Muscle of back (tissue), 13 donors: ENCODE data around the gene OR1E2. TPM values are rescaled to one million over a fixed set of nuclear protein-coding genes. Genes with fewer than 3 reads are reported as not detected.
"Not testable (repeated sequence)": the region's sequence is repeated elsewhere in the genome, so short reads cannot be mapped to it uniquely, and the experiment has no call there.

Source experiments
- DNase-seq, 3 donors: peaks; one replicate each; pipeline versions ENCODE4 v3.0.0 to v3.0.0-alpha.2; 2013
- long read RNA-seq, 9 donors: transcript quantifications; one replicate each; lab custom pipeline, GENCODE V29; 2026
- polyA plus RNA-seq, 10 donors: library from polyadenylated mRNA; unstranded; fragments of 120-200 nt; gene quantifications; one replicate each; pipeline ENCODE4 v1.2.1, GENCODE V29; 2013; ENCODE audit not compliant: insufficient read length in 10 of 10

Gene OR1E2, protein sequence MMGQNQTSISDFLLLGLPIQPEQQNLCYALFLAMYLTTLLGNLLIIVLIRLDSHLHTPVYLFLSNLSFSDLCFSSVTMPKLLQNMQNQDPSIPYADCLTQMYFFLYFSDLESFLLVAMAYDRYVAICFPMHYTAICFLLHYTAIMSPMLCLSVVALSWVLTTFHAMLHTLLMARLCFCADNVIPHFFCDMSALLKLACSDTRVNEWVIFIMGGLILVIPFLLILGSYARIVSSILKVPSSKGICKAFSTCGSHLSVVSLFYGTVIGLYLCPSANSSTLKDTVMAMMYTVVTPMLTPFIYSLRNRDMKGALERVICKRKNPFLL
- not detected for polyA plus RNA-seq
- long read RNA-seq, donor 1: 0 reads
- long read RNA-seq, donor 2: 0 reads
- long read RNA-seq, donor 3: 0 reads
- long read RNA-seq, donor 4: 0 reads
- long read RNA-seq, donor 5: 0 reads
- long read RNA-seq, donor 6: 0 reads
- long read RNA-seq, donor 7: 0 reads
- long read RNA-seq, donor 8: 0 reads
- long read RNA-seq, donor 9: 0 reads

DNA sequence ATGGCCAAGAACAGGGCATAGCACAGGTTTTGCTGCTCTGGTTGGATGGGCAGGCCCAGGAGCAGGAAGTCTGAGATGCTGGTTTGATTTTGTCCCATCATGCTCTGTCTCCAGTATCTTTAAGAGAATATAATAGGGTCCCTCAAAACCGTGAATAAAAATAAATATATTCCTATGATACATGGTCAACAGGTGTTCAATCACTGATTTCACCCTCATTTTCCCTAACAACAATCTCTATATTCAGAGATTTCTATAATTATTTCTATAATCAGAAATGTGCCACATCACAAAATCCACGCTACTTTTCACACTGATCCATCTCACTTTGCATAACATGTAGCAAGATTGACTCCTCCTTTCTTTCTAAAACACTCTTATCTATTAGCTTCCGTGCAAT lies at the start of gene OR1E2:
Gene OR1E2, minus strand, starts transcription at position 101 of the 400 bp plus-strand sequence. Its CDS starts 0 bp downstream, at position 101.
- no peak for DNase-seq

DNA sequence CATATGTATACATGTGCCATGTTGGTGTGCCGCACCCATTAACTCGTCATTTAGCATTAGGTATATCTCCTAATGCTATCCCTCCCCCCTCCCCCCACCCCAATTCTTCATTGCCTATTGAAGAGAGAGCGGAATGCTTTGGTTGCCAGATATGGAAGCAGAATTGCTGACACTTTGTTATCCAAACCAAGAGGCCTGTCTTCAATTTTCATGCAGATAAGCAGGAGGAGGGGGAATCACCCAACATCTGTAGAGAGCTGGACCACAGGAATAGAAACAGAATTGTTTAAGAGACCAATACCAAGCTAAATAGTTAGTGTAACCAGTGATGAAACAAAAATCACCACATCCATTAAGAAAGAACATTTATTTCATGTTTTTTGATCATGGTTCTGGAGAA lies 49.2 kb upstream of the OR1E2 start:
- no peak for DNase-seq

DNA sequence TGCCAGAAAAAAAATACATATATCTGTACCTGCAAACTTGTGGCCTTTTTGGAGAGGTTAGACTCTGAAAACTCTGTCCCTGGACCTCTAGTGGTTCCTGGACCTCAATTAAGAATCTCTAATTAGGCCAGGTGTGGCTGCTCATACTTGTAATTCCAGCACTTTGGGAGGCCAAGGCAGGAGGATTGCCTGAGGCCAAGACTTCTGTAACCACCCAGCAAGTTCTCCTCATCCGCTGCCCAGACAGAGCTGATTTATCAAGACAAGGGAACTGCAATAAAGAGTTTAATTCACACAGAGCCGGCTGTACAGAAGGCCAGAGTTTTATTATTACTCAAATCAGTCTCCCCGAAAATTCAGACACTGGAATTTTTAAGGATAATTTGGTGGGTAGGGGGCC lies 46.3 kb upstream of the OR1E2 start:
- no peak for DNase-seq

DNA sequence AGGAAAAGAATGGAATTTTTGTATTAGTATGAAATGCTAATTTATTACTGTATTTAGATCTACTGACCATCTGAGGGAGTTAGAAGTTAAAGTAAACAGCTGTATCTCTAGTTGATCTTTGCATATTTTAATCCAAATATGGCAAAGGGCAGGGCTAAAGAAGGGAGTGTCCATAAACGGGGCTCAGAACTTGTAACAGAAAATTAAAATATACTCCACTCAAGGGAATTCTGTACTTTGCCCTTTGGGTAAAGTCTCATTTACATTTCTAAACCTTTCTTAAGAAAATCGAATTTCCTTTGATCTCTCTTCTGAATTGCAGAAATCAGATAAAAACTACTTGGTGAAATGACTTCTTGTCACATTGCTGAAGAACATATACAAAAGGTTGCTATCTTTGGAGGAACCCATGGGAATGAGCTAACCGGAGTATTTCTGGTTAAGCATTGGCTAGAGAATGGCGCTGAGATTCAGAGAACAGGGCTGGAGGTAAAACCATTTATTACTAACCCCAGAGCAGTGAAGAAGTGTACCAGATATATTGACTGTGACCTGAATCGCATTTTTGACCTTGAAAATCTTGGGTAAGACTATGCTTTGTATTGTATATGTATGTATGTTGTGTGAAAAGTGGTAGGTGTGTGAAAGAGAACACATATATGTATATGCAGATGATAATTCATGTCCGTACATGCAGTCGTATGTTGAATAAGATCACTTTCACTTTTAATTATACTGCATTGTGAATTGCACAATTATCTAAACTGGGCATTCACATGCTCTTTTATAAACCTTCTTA lies 42.4 kb upstream of the OR1E2 start, which contains the start of gene ASPA:
Gene ASPA, plus strand, starts transcription at position 186 of the 799 bp plus-strand sequence. Its CDS starts 163 bp downstream, at position 349.
- DNase-seq: peak; percentile 23 to 66 (median 24)

DNA sequence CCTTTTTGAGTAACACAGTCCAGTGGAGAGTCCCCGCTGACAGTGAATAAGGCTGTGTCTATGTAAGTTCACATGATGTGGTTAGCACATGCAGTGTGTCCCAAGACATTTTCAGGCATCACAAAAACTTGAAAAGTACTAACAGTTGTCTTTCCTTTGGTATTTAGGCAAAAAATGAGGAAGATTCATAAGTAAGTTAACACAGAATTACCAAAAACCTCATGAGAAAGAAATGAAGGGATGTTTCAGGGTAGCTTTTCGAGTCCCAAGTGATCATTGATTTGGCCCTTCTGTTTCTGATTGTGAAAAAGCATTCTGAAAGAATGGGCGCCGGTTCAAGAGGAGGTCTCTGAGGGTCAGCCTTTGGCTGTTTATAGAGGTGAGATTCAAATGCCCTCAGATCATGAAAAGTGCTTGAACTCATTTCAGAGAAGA lies 41.6 kb upstream of the OR1E2 start:
- peak; percentile 20 to 72 (median 25) for DNase-seq

DNA sequence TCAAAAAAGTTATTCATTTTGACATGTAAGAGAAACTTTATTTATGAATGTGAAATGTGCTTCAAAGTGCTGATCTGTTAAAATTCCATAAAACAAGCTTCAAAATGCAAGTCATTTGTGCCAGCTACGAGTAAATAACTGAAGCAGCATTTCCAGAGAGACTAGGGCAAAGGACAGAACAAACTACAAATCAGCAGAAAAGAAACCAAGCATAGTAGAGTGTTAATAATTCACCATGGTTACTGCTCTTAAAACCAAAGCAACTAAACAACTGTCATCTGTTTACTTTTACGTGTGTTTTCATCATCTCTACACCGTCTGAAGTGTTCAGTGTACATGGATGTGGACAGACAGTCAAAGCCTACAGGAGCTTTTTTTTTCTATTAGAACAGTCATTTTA lies 40.6 kb upstream of the OR1E2 start:
- peak; percentile 10 to 62 (median 24) for DNase-seq

DNA sequence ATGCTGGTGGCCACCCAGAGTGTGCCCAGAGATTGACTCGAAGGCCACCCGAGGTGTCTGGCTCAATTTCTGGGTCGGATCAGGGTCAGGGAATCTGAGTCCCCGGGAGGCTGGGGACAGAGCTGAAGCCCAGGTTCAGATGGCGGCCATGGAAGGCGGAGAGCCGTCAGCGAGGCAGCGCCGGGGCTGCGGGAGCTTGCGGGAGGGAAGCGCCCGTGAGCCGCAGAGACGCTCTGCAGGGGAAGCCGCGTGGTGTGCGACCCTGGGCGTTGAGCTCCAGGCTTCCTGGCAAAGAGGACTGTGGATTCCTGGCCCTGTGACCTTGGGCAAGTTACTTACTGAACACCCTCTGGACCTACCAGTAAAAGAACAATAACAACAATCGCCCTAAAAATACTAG lies 38.5 kb upstream of the OR1E2 start:
- no peak for DNase-seq

DNA sequence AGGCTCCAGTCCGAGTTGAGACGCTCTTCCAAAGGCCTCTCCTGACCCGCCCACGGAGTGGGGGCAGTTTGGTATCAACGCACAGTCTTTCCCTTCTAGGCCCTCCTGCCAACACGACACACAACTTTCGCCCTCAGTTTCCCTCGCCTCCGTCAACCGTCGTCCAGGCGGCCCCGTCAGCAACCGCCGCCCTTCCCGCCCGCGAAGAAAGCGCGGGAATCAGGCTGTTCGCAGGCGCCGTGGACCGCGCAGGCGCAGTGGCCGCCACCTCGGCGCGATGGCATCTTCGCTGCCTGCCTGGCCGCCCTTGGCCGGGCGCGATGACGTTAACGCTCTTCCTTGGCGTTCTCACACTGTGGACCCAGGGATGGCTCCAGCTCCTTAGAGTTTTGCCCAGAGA lies 38.0 kb upstream of the OR1E2 start, which contains the start of gene SPATA22:
Gene SPATA22, minus strand, starts transcription at position 221 of the 400 bp plus-strand sequence. CDS start 2,494 bp downstream, outside the sequence.
- no peak for DNase-seq

DNA sequence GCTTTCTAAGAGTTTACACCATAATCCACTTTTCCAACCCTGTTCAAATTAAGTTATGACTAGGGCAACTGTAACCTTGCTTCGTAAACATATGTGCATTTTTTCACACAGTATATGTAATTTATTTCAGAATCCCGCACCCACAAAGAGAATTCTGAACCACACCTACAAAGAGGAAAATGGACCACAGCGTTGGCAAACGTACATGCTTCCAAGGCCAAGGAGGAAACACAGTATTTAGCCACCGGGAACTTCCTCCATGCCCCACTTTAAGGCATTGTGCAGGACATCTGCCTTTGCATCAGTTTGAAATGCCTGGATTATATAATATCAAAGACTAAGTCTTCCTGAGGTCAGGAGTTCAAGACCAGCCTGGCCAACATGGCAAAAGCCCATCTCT lies 35.9 kb upstream of the OR1E2 start:
- DNase-seq: no peak

DNA sequence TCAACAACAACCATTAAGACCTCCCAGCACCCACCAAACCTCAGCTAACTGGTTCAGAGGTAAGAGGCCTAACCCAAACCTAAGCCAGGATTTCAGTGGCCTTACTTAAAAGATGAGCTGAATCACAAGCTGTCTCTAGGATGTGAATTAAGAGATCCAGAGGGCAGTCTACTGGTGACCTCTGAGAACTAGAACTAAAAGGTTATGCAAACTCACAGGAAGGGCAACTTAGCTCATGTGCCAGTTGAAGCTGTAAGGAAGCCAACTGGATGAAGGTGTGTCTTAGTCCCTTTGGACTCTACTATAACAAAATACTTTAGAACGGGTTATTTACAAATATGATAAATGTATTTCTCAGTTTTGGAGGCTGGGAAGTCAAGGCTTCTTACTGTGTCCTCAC lies 32.7 kb upstream of the OR1E2 start:
- not testable (repeated sequence) for DNase-seq

DNA sequence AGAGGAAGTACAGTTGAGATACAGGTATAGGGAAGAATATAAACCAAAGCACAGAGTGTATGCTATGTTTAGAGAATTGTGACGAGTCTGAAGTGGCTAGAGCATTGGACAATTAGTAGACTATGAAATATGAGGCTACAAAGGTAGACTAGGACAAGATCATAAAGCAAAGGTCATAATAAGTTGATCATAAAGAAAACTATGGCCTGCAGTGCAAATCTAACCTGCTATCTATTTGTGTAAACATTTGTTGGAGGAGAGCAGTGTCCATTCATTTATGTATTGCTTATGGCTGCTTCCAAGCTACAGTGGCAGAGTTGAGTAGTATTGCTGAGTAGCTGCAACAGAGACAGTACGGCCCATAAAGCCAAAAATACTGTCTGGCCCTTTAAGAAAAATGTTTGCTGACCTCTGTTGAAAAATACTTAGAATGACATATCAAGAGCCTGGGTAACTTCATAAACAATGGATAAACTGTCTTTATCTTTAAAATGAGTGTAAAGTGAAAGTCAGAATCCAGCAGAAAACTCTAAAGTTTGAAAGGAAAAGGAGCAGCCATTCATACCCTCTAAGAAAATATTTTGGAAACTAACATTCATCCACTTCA lies 14.5 kb upstream of the OR1E2 start:
- peak in 2 of 3 donors; percentile 0 to 10 for DNase-seq

DNA sequence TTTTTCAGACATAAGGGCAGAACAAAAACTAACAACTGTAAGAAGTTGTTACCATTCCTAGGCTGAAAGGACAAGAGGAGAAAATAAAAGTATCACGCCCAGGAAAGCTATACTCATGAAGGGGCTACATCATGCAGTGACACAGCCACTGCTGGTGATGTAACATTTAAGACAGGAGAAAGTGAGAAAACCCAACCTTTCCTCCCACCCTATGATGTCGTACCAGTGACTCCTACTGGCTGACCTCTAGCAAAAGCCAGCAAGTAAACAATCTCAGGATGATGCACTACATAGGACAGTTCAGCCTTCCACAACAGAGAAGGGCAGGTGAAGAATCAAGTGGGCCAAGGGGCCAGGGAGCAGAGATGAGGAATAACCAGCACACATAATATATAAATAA lies 14.0 kb upstream of the OR1E2 start:
- no peak for DNase-seq

DNA sequence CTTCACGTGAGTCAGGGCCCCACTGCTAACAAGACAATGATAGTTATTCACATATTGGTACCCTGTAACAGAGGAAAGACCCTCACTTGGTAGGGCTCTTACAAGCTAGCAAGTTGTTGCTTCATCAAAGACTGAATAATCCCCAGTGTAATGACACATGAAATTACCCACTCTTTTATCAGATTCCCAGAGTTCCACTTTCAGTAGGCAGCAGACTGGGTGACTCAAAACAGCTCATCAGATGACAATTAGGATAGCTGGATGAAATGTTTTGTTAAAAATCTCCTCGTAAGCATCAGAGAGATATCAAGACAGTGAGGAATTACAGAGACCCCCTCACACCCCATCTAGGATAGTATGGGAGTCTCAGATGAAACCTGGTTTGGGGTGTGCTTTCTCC lies 6.8 kb upstream of the OR1E2 start:
- DNase-seq: no peak

DNA sequence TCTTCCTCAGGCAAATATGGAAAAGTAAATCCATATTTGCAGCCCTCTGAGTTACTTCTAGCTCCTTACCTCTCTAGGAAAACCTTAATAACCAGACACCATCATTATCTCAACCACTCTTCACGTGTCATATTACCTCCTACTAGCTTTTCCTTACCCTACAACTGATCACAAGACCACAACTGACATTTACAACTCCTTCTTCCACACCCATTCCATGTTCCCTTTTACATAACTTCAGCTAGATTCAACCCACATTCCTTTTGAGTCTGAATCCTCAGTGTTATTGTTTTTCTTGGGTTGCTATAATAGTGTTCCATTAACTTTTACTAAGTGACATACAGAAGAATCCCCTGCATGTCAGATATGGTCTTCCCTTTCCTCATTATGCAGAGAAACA lies 4.7 kb upstream of the OR1E2 start:
- DNase-seq: no peak

DNA sequence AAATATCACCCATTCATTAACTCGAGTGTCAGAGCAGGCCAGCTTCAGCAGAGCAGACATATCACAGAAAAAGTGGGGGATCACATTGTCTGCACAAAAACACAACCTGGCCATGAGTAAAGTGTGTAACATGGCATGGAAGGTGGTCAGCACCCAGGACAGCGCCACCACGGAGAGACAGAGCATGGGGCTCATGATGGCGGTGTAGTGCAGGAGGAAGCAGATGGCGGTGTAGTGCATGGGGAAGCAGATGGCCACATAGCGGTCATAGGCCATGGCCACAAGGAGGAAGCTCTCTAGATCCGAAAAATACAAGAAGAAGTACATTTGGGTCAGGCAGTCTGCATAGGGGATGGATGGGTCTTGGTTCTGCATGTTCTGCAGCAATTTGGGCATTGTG lies 426 bp downstream of the OR1E2 start:
- peak in 1 of 3 donors; percentile 5 for DNase-seq

DNA sequence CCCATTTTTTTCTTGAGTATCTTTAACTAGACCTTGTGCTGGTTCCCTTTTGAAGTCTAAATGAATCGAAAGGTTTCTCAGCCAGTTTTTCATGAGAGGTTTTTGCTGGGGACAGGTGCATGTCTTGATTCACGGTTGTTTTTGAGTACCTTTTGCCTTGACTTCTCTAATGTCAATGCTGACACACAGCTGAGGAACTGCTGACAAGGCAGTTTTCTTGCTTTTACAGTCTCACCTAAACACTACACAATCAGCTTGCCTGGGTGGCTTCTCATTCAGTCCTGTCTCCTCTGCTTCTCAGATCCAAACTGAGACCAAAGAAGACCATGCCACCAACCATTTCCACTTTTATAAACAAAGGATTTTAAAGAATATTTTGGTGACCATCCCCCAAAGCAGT lies 15.4 kb downstream of the OR1E2 start:
- DNase-seq: no peak

DNA sequence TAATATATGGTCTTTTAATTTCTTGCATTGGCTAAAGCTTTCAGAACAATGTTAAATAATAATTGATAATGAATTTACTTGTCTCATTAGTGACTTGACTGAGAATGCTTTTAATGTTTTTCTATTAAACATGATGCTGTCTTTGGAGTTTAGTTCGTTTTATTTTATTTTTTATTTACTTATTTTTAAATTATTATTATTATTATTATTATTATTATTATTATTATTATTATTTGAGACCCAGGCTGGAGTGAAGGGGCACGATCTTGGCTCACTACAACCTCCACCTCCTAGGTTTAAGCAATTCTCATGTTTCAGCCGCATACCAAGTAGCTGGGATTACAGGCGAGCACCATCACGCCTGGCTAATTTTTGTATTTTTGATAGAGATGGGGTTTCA lies 18.0 kb downstream of the OR1E2 start:
- DNase-seq: no peak

DNA sequence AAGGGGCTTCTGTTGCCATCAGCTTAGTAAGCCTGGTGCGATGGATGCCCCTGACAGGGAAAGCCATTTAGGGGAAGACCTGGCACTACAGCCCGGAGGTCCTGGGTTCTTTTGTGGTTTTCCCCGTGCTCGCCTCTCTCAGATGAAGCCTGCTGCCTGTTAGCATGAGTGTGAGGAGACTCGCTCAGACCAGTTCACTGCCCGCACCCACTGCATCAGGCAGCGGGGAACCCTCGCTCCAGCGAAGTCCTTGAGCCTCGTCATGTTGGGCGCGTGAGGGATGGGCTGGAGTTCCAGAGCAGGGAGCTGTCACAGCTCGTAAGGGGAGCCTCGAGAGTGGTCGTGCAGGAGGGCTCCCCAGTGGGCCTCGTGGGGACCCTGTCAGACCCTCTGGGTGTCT lies 21.4 kb downstream of the OR1E2 start:
- not testable (repeated sequence) for DNase-seq

DNA sequence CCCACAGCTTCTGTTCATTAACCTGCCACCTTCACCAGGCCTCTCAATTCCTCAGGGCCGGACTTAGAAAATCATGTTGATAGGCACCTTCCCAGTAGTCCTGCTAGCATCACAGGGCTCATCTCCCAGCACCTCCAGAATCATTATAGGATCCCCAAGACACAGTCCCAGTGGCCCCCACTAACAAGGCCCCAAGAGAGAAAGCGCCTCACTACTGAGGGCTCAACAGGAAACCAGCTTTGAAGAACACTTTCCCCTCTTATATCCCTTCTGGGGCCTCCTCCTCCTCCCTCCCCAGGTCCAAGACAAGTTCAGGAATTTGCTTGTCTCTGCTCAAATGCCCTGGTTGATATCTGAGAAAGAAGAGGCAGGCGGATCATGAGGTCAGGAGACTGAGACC lies 22.6 kb downstream of the OR1E2 start, which contains the start of gene OR3A3:
Gene OR3A3, plus strand, starts transcription at position 301 of the 400 bp plus-strand sequence.
- no peak for DNase-seq

DNA sequence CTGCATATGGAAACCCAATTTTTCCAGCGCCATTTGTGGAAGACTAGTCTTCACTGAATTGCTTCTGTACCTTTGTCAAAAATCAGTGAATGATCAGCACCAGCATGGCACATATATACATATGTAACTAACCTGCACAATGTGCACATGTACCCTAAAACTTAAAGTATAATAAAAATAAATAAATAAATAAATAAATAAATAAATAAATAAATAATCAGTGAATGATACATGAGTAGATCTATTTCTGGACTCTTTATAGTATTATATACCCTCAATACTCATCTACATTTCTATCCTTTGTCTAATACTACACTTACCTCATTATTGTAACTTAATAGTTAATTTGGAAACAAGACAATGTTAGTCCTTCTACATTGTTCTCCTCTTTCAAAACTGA lies 29.8 kb downstream of the OR1E2 start:
- DNase-seq: not testable (repeated sequence)

DNA sequence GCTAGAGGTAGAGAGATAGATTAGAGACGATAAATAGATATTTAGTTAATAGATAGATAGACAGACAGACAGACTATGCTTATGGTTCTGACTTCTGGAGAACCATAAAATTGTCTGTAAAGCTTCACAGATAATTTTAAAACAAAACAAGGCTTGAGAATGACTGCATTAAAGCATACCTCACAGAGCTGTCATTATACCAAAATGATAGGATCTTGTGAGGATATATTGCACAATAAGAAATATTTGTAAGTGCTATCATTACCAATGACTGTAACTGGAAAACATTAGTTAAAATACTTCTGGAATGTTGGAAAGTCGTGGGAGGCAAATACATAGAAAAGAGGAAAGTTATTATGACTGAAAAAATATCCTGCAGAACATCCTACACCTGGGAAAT lies 31.9 kb downstream of the OR1E2 start:
- no peak for DNase-seq

DNA sequence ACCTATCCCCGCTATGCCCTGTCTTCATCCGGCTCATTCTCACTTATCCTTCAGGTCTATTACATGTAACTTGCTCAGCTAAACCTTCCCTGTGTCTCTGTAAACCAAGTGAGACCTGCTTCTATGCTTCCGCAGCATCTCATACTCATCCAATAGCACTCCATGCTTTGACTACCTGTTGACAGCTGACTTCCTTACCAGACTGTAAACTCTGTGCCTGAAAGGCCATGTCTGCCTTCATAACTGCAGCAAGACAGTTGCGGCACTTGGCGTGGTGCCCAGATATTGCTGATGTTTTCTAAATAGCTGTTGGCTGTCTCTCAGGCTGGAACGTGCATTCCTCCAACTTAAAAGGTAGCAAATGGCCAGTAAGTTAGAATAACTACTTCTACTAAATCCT lies 33.6 kb downstream of the OR1E2 start:
- DNase-seq: peak in 1 of 3 donors; percentile 5
